Measurements from ENCODE around the gene HP1BP3. TPM values are rescaled to one million over a fixed set of nuclear protein-coding genes. Genes with fewer than 3 reads are reported as not detected.
A peak's percentile ranks its signal among the peaks of the same experiment; 100 is the strongest.
"Not testable (repeated sequence)": the region's sequence is repeated elsewhere in the genome, so short reads cannot be mapped to it uniquely, and the experiment has no call there.

HP1BP3 gene
- total RNA-seq, 1 donor from 2014 or later: 399 TPM

DNA sequence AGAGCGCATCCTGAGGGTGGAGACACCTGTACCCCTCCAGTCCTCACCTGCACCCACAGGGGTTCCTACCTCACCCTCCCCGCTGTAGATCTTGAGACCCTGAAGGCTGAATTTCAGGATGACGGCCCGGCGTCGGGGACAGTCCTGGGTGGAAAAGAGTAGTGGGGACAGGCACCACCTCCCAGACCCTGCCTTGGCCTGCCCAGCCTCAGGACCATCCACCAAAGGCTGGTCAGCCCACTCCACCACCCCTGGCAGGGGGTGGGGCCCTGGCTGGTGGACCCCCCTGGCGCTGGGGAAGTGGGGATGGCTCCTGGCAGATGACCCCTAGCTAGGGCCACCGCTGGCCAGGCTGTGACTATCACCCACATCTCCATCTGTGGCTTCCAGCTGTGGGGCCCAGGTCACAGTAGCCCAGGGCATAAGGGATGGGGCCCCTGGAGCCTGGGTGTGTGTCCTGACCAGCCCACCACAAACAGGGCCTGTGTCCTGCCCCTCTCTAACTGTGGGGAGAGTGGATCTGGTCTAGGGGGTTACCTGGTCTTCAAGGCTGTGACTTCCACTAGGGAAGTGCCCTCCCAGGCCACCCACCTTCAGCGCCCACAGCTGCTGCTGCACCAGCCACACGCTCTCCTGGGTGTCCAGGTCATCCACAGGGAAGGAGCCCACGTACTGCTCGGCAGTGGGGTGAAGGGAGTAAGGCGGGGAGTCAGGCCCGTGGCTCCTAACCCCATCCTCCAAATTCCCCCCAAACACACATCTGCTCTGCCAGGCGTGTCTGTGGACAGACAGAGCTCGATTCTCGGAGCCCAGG, 60.0 kb downstream of the HP1BP3 start:
- DNase-seq: no peak

DNA sequence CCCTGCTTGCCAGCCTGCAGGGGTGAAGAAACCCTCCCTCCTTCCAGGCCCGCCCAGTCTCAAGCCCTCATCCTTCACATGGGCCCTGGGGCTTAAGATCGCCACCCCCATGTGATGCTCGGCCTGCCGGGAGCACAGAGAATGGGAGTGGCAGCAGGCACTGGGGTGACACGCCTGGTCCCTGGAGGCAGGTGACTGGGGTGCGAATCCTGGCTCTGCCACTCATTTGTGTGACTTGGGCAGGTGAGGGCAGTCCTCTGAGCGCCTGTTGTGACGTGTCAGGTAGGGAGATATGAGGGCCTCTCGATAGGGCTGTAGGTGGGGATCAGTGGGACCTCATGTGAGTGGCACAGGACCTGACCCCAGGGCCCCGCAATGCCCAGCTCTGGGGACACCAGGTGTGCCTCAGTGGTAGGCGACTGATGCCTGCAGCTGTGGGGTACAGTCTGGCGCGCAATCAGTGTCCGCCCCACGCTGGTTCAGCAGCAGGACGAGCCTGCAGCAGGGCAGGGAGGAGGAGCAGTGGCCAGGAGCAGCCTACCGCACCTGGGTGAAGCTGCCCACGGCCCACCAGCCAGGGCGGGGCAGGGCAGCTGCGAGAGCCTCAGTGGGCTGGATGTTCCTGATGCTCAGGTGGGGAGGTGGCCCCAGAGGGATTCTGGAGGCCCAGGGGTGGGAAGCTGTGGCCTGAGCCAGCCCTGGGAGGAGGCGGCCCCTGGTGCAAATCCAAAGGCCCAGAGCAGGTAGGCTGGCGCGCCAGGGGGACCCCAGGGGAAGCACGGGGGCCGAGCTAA, 60.8 kb downstream of the HP1BP3 start:
- no peak for DNase-seq

DNA sequence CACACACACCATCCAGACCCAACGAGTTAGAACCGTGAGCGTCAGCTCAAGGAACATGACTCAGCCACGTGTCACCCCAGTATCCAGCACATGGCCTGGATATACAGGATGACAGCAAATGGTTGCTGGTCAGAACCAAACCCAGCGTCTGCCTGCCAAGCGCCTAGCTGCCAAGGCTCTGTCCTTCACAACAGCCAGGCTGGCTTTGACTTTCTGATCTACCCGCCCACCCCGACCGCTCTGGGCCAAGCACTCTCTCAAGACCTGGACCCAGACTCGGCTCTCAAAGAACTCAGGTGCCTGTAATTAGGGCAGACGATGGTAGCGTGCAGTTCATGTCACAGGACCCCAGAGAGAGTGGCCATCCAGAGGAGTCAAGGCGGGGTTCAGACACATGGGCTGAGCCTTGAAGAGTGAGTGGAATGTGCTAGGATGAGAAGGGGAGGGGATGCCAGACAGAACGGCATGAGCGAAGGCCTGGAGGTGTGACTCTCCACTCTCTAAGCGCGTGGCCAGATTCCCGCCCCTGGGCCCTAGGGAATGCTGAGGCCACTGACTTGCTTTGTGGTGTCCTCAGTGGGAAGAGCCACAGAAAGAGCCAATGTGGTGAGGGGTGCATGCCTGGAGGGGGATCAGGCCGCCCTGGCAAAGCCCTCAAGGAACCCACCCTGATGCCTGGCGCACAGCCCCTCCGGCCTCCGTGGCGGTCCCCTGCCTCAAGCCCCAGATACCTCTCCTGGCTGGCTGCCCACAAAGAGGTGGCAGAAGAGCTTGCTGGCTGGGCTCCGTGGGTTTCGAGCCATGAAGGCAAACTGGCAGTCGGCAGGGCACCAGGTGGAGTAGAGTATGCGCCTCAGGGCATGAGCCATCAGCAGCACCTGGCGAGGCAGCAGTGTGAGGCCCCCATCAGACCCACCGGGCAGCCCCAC, 61.7 kb downstream of the HP1BP3 start:
- no peak for DNase-seq

DNA sequence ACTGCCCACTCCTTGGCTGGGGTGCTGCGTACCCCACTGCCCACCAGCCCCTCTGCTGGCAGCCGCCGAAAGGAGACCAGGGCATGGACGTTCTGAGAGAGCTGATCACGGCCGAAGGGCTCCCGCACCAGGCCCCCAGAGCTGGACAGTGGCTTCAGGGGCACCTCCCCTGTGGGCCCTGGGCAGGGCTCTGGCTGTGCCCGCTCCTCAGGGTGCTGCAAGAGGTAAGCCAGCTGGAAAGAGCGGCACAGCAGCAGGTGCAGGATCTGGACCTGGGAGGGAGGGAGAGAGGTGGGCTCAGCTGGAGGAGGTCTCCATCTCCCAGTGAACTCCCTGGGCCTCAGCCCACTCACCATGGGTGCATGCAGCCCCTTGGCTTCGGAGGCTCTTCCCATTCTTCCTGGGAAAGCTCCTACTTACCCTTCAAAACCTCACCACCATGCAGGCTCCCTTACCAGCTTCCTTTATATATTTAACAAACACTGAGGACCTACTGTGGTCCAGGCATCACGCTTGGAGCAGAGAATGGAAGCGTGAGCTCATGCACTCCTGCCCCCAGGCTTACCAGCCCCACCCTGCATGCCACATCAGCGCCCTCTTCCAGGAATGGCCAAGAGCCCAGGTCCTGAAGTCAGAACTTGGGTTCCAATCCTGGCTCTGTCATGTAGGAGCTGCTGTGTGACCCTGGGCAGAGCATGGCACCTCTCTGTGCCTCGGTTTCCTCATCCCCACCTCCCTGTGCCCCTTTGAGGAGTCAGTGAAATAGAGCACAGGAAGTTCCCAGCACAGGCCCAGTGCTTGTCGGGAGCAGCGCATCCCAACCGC, 62.5 kb downstream of the HP1BP3 start:
- DNase-seq: no peak

DNA sequence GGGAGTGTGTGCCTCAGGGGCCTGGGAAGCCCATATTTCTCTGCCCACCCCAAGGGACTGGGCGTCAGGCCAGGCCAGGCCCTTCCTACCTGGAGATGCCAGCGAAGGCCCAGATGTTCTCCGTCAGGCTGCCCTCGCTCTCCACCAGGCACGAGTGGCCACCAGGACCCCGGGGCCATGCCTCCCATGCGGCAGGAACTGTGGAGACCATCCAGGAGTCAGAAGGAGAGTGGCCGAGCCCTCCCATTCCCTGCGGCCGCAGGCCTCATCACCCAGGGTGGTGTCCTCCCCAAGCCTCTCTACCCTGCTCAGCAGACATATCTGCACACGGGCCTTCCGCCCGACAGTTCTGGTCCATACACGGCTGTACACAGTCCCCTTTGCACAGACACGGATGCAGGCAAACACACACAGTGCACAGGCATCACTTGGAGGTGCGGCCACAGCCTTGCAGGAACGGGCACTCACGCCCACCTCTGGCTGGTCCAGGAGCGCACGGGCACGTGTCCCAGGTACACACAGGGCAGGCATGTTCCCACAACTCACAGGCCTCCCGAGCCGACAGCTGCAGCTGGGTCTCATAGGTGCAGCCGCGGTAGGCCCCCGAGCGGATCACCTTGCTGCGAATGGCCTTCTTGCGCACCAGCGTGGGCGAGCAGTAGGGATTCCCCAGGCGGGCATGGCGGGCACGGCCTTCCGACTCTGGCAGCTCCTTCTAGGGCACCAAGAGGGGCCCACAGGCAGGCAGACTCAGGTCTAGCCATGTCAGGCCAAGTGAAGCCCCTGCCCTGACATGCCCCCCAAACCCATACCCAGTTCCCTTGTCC, 63.4 kb downstream of the HP1BP3 start:
- no peak for DNase-seq

DNA sequence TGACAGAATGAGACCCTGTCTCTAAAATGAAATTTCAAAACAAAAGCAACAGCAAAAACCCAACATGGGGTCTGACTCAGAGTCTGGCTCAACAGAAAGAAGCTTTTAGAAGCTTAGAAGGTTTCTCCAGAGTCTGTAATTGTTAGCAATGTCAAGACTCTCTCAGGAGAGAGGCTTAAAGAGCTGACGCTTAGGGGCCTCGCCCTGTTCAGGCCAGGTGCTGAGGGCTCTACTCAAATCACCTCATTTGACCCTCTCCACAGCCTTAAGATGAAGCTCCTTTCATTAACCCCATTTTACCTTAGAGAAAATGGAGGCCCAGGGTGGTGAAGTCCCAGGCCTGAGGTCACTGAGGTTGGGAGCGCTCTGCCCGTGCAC, 64.0 kb downstream of the HP1BP3 start:
- no peak for DNase-seq

DNA sequence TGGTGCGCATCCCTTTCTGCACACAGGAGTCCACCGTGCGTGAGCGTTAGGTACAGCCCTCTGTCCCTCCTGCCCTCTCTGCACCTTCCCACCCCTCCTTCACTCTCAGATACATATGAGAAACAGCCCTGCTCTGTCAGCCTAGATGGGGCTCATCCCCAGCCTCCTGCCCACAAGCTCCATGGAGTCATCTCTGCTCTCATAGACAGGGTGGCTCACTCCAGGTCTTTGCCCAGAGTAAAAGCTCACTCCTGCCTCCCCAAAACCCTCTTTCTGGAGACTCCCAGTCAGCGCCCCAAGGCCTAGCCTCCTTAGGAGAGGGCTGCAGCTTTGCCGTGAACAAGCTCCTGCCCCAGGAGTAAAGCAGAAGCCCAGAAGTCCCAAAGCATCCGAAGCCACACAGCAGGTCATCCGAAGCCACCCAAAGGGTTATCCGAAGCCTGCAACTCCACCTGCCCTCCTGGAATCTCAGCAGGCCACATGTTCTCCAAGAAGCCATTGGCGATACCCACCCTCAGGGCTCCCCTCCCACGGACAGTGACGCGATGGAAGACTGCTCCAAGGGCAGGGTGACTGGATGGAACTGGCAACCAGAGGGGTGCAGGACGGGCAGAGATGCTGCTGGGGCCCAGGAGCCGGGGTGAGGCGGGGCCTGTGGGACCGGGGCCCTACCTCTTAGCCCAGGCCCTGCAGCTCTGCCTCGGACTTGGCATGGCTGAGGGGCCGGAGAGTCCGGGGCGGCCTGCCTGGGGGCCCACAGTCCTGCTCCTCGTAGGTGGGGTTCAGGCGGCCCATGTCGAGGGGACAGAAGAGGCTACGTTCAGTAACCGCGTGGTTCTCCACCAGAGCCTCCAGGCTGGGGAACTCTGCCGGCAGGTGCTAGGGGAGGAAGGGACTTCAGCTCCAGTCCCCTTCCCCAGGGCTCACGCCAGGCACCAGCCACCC, 65.7 kb downstream of the HP1BP3 start:
- DNase-seq: no peak

DNA sequence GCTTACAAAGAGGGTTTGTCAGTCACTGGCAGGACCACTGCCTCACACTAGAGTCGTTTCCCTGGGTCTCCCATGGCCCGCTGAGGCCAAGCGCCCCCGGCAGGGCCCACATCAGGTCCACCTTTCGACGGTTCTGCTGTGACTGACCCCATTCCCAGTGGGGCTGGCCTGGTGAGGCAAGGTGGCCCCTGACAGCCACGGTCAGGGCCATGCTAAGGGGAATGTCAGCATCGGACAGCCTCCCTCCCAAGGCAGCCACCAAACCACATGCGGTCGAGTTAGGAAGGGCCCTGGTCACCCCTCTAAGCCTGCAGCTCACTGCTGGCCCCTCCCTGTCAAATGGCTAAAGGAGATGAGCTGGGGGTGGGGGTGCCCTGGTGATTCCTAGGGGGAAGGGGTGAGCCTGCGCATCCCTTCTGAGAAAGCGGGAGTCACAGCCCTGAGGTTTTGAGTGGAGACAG, 66.4 kb downstream of the HP1BP3 start:
- no peak for DNase-seq

DNA sequence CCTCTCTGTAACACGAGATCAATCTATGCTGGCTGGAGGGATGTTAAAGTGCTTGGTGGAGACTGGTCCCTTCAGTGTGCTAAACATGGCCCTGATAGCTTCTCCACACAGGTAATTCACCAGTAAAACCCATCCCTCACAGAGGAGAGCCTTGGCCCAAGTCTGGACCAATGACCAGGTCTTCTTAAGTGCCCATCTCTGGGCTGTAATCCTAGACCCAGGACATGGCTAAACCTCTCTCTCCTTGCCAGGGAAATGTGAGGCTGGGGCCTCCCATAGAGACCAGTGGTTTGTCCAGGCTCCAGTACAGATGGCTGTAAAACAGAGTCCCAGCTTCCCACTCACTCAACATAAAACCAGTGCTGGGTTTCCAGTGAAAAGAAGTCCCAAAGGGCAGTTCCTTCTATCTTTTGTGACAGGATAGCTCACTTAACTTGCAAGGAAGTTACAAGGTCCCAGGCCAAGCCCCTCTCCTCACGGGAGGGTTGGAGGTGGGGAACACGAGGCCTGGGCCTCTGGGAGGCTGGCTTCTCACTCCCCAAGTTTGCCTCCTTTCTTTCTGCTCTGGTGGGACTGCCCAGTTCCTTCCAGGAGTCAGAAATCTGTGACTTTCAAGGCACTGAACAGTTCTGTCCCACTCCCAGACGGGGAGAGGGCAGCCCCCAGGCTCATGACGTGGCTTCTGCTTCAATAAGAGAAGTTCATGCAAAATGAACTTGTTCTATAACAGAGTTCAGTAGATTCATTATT, 67.1 kb downstream of the HP1BP3 start:
- no peak for DNase-seq

DNA sequence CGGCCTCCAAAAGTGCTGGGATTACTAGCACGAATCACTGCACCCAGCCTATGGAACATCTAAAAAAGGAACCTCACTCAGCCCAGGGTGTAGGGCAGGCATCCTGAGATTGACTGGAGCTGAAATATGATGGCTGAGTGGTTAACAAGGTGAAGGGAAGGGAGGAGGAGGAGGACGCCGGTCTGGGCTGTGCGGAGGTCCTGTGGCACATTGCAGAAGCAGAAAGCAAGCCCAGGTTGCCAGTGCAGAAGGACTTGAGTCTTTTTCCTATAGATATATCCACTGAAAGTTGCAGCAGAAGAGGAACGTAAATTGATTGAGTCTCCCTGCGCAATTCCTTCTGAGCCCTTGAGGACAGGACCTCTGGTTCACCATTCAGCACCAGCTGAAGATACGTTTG, 67.8 kb downstream of the HP1BP3 start:
- DNase-seq: no peak

DNA sequence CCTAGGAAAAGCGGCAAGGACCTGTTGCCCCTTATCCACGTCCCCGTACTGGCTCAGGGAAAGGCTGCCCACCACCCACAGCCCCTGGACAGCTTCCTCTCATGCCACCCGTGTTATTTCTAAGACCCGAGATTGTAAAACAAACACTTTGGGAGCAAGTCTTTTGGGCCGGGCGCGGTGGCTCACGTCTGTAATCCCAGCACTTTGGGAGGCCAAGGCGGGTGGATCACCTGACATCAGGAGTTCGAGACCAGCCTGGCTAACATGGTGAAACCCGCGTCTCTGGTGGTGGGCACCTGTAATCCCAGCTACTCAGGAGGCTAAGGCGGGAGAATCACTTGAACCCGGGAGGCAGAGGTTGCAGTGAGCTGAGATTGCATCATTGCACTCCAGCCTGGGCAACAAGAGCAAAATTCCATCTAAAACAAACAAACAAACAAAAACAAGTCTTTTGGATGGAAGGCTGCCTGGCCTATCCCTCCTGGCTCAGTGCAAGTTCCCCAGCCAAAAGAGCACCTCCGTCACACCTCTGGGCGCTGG, 68.7 kb downstream of the HP1BP3 start:
- DNase-seq: not testable (repeated sequence)

DNA sequence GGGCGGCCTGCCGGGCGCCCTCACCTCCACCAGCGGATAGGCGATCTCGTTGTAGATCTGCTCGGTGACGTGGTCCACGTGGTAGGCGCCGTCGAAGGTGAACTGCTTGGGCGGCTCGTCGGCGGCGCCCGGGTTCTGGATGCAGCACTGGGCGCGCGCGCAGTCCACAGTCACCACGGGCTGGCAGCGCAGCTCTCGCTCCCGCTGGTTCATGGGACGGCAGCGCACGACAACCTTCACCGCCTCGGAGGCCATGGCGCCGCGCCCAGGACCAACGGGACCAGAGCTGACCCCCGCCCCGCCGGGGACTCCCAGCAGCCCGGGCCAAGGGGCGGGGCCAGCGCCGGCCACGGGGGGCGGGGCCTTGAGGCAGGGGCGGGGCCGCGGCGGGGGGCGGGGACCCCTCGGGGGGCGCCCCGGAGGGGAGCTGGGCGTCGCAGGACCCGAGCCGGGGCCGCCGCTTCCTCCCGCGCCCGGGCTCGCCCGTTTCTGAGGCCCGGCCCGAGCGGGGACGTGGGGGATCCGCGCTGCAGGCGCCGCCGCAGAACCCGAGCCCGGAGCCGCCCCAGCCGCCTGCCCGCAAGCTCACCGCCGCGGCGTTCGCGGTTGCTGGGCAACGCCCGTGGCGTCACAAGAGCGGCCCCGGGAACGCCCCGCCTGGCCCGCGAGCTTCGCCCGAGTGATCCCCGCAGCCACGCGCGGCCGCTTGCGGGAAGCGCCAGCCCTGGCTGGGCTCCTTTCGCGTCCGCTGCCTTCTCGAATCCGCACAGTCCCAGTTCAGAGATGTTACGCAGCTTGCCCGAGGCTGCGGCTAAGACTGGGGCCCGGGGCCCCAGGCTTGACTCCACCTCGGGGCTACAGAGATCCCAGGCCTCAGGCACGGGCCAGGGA, 69.4 kb downstream of the HP1BP3 start, which contains the start of gene KIF17:
Gene KIF17 (minus strand): TSS at position 556 of the 891 bp plus-strand sequence. CDS start 301 bp downstream, at position 255.
- DNase-seq: peak; percentile 34

DNA sequence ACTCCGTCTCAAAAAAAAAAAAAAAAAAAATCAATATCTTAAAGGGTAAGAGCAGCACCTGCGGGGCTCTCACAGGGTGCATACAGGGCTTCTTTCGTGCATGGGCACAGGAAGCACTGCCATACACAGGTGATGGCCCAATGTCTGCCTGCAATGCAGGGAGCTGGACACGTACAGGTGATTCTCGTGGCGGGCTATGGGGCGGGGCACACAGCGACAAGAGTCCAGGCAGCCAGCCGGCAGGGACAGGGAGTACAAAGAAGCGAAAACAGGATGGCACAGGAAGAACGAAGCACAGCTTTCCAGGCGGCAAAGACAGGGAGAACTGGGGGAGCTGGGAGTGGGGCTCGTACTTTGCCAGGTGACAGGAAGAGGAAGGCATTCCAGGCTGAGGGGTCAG, 70.9 kb downstream of the HP1BP3 start:
- no peak for DNase-seq

DNA sequence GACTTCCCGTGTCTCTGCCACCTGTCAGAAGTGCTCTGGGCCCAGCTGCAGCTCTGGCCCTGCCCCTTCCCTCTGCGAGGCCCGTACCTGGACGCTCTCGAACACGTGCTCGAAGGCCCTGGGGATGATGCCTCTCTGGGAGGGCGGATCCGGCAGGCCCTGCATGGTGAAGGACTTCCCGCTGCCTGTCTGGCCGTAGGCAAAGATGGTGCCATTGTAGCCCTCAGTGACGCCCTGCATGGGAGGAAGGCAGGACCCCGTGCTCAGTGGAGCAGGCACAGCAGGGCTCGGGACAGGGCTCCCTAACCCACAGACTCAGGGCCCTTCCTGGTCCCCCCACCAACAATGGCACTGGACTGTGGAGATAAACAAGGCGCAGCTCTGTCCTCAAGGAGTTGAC, 71.7 kb downstream of the HP1BP3 start:
- no peak for DNase-seq

DNA sequence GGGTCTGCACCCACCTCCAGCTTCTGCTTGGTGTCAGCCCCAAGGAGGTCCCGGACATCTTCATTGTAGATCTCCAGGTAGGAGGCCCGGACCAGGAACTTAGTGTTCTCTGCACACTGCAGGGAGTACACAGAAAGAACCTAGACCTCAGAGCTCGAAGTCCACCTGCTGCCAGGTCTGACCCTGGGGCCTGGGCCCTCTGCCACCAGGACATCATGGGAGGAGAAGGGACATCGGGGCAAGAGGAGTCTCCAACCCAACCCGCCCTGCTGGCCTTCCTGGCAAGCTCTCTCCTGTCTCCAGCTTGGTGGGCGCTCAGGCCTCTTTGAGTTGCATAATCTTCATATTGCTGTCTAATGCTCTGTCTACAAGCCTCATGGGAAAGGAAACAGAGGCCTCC, 73.7 kb downstream of the HP1BP3 start:
- DNase-seq: no peak

DNA sequence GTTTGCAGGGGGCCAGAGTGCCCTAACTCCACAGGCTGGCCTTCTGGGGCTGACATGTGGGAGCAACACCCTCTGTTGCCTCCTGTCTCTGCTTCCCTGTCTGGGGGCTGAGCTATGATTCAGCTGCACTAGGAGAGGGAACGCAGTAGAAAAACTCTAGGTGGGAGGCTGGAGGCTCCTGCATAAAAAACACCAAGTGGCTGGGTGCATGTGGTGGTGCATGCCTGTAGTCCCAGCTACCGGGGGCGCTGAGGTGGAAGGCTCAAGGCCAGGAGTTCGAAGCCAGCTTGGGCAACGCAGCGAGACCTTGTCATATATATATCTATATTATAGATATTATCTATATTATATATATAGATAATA, 74.9 kb downstream of the HP1BP3 start:
- DNase-seq: no peak
